CD4-positive, alpha-beta T cell (primary cell): ENCODE measurements around the gene TCHP. TPM values are rescaled to one million over a fixed set of nuclear protein-coding genes. Genes with fewer than 3 reads are reported as not detected.

Experiments
- ATAC-seq: fragments of 200-7000 bp; cut with Tn5 transposase; one replicate; pipeline ENCODE4 v1.10.0; 2022; ENCODE audit warnings: mild to moderate bottlenecking; ENCODE audit not compliant: poor library complexity
- CTCF ChIA-PET: fragments of 350-600 bp; sonication (Branson Sonifier 250); formaldehyde crosslinking; loops from one replicate; lab custom pipeline; 2021; ENCODE audit warnings: antibody characterized with exemption, inconsistent platforms; lab: Charles Lee
- POLR2A ChIA-PET: fragments of 350-600 bp; sonication (Branson Sonifier 250); formaldehyde crosslinking; loops from one replicate; lab custom pipeline; 2021; ENCODE audit warnings: antibody characterized with exemption, inconsistent platforms; lab: Charles Lee
- DNase-seq, 14 experiments: peaks; one replicate each; pipeline ENCODE4 v3.0.0-alpha.2; 2013 to 2020; ENCODE audit warnings: mixed read lengths in 2 of 14
- H3K27ac ChIP-seq, 2 donors: one replicate each; pipeline versions ENCODE4 v1.5.1 to v1.7.0; 2013; ENCODE audit warnings: low read length in 2 of 2, low read depth in 1 of 2, mild to moderate bottlenecking in 1 of 2
- H3K27me3 ChIP-seq, 2 experiments: 1 replicate in 1 of 2; 2 replicates in 1 of 2; pipeline versions ENCODE4 v1.6.1 to v1.7.0; 2013; ENCODE audit warnings: low read length in 2 of 2, control low read depth in 1 of 2, mild to moderate bottlenecking in 1 of 2, moderate library complexity in 1 of 2; ENCODE audit not compliant: insufficient read depth in 2 of 2, control insufficient read depth in 1 of 2
- H3K36me3 ChIP-seq: one replicate; pipeline ENCODE4 v1.6.1; 2013; ENCODE audit warnings: low read length, control low read depth; ENCODE audit not compliant: insufficient read depth
- H3K4me1 ChIP-seq: one replicate; pipeline ENCODE4 v1.6.1; 2013; ENCODE audit warnings: low read length, control low read depth; ENCODE audit not compliant: insufficient read depth
- H3K4me3 ChIP-seq: one replicate; pipeline ENCODE4 v1.5.1; 2013; ENCODE audit warnings: mild to moderate bottlenecking, low read length, moderate library complexity
- H3K9me3 ChIP-seq, 2 experiments: 1 replicate in 1 of 2; 2 replicates in 1 of 2; pipeline versions ENCODE4 v1.6.1 to v1.7.0; 2013; ENCODE audit warnings: low read length in 2 of 2, mild to moderate bottlenecking in 2 of 2, control low read depth in 1 of 2, moderate library complexity in 1 of 2; ENCODE audit not compliant: control insufficient read depth in 1 of 2, insufficient read depth in 1 of 2
- H3K27ac Mint-ChIP-seq: one replicate; pipeline ENCODE4 v1.8.0; 2020; ENCODE audit warnings: mixed read lengths
- H3K27me3 Mint-ChIP-seq: one replicate; pipeline ENCODE4 v1.8.0; 2021; ENCODE audit warnings: mixed read lengths
- H3K36me3 Mint-ChIP-seq: one replicate; pipeline ENCODE4 v1.8.0; 2021; ENCODE audit warnings: low read depth, mixed read lengths
- H3K4me1 Mint-ChIP-seq: one replicate; pipeline ENCODE4 v1.8.0; 2021; ENCODE audit warnings: low read depth, mixed read lengths
- H3K4me3 Mint-ChIP-seq: one replicate; pipeline ENCODE4 v1.8.0; 2020; ENCODE audit warnings: mild to moderate bottlenecking, mixed read lengths
- H3K9me3 Mint-ChIP-seq: one replicate; pipeline ENCODE4 v1.8.0; 2020; ENCODE audit warnings: mixed read lengths
- CTCF ChIP-seq: fragments of 200-600 bp; IDR thresholded peaks from one replicate; pipeline ENCODE4 v1.8.0; 2022; ENCODE audit warnings: antibody characterized with exemption, mild to moderate bottlenecking
- intact Hi-C, 2 experiments: fragments of 100-400 bp; cut with DNase I in 1 of 2; cut with micrococcal nuclease in 1 of 2; formaldehyde crosslinking; loops; one replicate each; pipeline versions ENCODE4 v1.15.1 to v1.9.0; 2023 to 2025; cut with DNase I, micrococcal nuclease
- total RNA-seq, 174 experiments: library from RNA in 2 of 174; stranded (reverse) in 2 of 174; gene quantifications; one replicate each; pipeline ENCODE4 v1.2.3 and lab custom pipeline; 2021 to 2026

Gene TCHP
- total RNA-seq, 2 experiments from 2014 or later = 13.2 to 13.6 TPM

DNA sequence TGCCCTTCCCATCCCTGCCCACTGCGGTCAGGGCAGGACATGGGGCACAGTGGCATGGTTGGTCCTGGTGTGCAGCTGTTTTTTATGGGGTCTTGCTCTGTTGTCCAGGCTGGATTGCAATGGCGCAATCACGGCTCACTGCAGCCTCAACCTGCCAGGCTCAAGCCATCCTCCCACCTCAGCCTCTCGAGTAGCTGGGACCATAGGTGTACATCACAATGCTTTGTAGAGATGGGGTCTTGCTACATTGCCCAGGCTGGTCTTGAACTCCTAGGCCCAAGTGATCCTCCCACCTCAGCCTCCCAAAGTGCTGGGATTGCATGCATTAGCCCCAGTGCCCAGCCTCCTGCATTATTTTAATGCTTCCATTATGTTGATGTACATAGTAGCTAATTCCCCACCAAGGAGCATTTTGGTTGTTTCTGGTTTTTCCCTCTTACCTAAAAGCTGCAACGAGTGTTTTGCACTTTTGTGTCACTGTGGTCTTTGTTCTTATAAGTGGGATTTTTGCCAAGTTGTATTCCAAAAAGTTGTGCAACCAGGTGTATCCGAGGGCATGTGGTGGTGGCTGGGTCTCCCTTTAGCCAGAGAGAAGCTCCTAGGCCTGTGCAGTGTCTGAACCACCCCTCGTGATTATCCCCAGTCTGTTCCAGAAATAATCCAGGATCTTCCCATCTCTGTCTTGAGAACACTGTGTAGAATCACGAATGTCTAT, 10.3 kb downstream of the TCHP start:
- Histone ChIP-seq H3K4me1 (no peaks in the 10 kb centered on the region), H3K27me3 (no peaks in the 10 kb centered on the region), H3K36me3 (peaks cover 90% of the 10 kb centered on the region), H3K9me3 (no peaks in the 10 kb centered on the region), H3K4me3 (no peak overlapping the region), H3K27ac (no peak overlapping the region)
- no peak overlapping the region for H3K4me3 Mint-ChIP-seq
- no peaks in the 10 kb centered on the region for H3K4me1 Mint-ChIP-seq
- ChIA-PET CTCF (no interaction called here), POLR2A (no interaction called here)
- no peak for ATAC-seq
- intact Hi-C loops = no loop called here
- H3K36me3 Mint-ChIP-seq = peaks cover 87% of the 10 kb centered on the region
- no peaks in the 10 kb centered on the region for H3K9me3 Mint-ChIP-seq
- no peak for TF ChIP-seq CTCF
- no peaks in the 10 kb centered on the region for H3K27me3 Mint-ChIP-seq
- no peak overlapping the region for H3K27ac Mint-ChIP-seq
- no peak for DNase-seq

DNA sequence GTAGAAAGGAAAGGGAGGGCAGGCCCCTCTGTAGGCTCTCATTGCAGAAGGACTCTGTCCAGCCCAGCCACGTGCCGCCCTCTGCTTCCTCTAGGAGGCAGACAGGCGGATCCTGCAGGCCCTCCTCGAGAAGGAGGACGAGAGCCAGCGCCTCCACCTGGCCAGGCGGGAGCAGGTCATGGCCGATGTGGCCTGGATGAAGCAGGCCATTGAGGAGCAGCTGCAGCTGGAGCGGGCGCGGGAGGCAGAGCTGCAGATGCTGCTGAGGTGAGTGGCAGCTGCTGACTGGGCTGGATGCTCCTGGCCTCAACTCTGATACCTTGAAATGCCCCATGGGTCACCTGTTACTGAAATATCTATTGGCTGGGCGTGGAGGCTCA, 10.9 kb downstream of the TCHP start:
- intact Hi-C loops = no loop called here
- H3K27me3 ChIP-seq = no peaks in the 10 kb centered on the region
- Mint-ChIP-seq H3K4me1 (no peaks in the 10 kb centered on the region), H3K27me3 (no peaks in the 10 kb centered on the region), H3K9me3 (no peaks in the 10 kb centered on the region), H3K36me3 (peaks cover 87% of the 10 kb centered on the region), H3K27ac (no peak overlapping the region), H3K4me3 (no peak overlapping the region)
- POLR2A ChIA-PET = no interaction called here
- H3K9me3 ChIP-seq = no peaks in the 10 kb centered on the region
- H3K27ac ChIP-seq = no peak overlapping the region
- CTCF ChIA-PET = interaction anchor here (0.6 kb wide), 2 partner anchors 12 to 140 kb away, joined by 3 read pairs; no protein-coding TSS in a partner anchor
- H3K4me1 ChIP-seq = no peaks in the 10 kb centered on the region
- TF ChIP-seq CTCF = no peak
- no peak overlapping the region for H3K4me3 ChIP-seq
- peak in 3 of 14 experiments; percentile 14 to 37 (median 25) for DNase-seq
- peak; percentile 32 for ATAC-seq
- H3K36me3 ChIP-seq = peaks cover 91% of the 10 kb centered on the region

- H3K9me3 ChIP-seq = no peaks in the 10 kb centered on the region
- Mint-ChIP-seq H3K4me1 (no peaks in the 10 kb centered on the region), H3K4me3 (no peak overlapping the region), H3K27ac (no peak overlapping the region), H3K9me3 (no peaks in the 10 kb centered on the region), H3K36me3 (peaks cover 87% of the 10 kb centered on the region), H3K27me3 (no peaks in the 10 kb centered on the region)
- H3K36me3 ChIP-seq = peaks cover 91% of the 10 kb centered on the region
- H3K4me1 ChIP-seq = no peaks in the 10 kb centered on the region
- intact Hi-C loops = no loop called here
- DNase-seq (no peak), ATAC-seq (no peak)
- H3K27me3 ChIP-seq = no peaks in the 10 kb centered on the region
- ChIA-PET CTCF (no interaction called here), POLR2A (no interaction called here)
- H3K4me3 ChIP-seq = no peak overlapping the region
- TF ChIP-seq CTCF = no peak
- no peak overlapping the region for H3K27ac ChIP-seq
Measured at GRCh38 chr12:109912855-109913321, 12.8 kb downstream of the TCHP start.
